ENCODE data around the gene OPRL1.

The OPRL1 gene

DNA sequence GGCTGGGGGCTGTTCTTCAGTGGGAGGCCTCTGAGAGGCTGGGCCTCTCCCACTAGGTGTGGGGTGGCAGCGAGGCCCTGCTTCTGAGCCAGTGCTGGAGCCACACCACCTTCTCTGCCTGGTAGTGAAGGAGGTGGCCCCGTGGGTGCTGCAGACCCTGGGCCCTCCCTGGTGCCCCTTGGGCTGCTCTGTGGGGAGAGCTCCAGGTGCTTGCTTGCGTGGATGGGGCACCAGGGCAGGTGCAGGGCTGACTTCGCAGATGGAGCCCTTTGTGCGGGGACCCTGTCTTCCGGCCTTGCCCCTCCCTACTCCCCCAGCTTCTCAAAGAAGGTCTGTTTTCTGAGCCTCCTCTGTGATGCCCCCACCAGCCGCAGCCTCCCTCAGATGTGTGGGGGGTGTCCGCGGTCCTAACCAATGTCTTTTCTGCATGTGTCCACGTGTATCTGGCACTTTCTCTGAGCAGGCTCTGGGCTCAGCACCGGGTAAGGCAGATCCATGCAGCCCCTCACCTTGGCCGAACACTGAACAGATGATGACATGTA, 67.1 kb downstream of the OPRL1 start:
- no peak for DNase-seq

GRCh38 chr20:64148581-64148980, 68.7 kb downstream of the OPRL1 start:
- DNase-seq: no peak

- DNase-seq: no peak
Observed at GRCh38 chr20:64149141-64149540, 69.3 kb downstream of the OPRL1 start.

DNA sequence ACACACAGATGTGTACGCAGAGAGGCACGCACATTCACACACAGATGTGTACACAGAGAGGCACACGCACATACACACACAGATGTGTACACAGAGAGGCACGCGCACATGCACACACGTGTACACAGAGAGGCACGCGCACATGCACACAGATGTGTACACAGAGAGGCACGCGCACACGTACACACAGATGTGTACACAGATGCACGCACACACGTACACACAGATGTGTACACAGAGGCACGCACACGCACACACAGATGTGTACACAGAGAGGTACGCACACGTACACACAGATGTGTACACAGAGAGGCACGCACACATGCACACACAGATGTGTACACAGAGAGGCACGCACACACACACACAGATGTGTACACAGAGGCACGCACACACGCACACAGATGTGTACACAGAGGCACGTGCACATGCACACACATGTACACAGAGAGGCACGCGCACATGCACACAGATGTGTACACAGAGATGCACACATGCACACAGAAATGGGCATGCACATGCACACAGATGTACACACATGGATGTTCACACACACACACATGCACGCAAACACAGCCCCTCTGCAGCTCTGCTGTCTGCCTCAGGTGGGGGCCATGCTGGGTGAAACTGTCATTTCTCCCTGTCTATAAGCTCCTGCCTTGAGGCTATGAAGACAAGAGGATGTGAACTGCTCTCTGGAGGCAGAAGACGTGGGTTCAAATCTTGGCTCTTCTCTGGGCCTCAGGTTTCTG, 70.1 kb downstream of the OPRL1 start:
- no peak for DNase-seq

Data from activated CD4-positive, CD25-positive, alpha-beta regulatory T cell (primary cell).